Erythroblast (primary cell): ENCODE data around the gene GRID2IP.

ENCODE experiments used
- GATA1 ChIP-seq: IDR thresholded peaks from 2 replicates; pipeline ENCODE4 v1.6.1; 2011; ENCODE audit warnings: low read depth, mild to moderate bottlenecking, control low read depth, low read length, moderate library complexity
- POLR2A ChIP-seq: IDR thresholded peaks from 2 replicates; pipeline ENCODE4 v1.6.1; 2011; ENCODE audit warnings: mild to moderate bottlenecking, low read length

DNA sequence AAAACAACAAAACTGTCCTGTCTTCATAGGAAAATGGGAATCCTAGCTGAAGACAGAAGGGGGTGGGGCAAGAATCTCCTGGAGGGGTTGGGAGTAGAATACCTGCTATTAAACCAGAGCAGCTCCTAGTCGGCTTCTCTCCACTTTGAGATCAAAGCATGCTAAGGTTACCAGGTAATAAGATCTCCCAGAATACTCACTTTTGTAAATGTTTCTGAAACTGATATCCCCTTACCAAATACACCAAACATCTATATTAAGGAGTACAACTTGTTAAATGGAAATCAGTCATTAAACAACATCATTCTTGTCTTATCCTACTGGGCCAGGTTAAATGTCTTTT is 74.0 kb downstream of the GRID2IP start:
- TF ChIP-seq POLR2A (no peak), GATA1 (no peak)
